ENCODE measurements around the gene NCKAP5.

Gene NCKAP5

DNA sequence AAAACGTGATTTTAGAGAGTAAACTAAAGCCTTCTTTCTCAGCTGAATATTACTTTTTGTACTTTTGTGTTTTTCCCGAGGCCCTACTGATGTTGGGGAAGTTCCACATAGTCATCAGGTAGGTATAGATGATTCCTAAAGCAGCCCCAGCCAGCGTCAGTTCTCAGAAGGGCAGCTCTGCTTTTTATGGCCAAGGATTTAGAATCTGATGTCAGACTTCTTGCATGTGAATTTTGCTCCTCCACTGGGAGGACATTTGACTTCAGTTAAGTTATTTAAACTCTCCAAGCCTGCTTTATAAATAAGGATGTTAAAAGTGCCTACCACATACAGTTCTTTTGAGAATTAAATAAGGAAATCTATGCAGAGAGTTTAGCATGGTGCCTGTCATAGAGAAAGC lies 130.8 kb downstream of the NCKAP5 start:
- Histone ChIP-seq H3K4me3 (ENCODE audit: low read depth in 1 of 2, low read length in 1 of 2) (no peak overlapping the region), H3K27ac (no peak overlapping the region), H3K36me3 (no peaks in the 10 kb centered on the region), H3K4me1 (ENCODE audit: control insufficient read depth in 1 of 2, insufficient read depth in 1 of 2, low read depth in 1 of 2, low read length in 1 of 2) (no peaks in the 10 kb centered on the region), H3K27me3 (no peaks in the 10 kb centered on the region), H3K9me3 (no peaks in the 10 kb centered on the region)
- TF ChIP-seq, protein P1, sequence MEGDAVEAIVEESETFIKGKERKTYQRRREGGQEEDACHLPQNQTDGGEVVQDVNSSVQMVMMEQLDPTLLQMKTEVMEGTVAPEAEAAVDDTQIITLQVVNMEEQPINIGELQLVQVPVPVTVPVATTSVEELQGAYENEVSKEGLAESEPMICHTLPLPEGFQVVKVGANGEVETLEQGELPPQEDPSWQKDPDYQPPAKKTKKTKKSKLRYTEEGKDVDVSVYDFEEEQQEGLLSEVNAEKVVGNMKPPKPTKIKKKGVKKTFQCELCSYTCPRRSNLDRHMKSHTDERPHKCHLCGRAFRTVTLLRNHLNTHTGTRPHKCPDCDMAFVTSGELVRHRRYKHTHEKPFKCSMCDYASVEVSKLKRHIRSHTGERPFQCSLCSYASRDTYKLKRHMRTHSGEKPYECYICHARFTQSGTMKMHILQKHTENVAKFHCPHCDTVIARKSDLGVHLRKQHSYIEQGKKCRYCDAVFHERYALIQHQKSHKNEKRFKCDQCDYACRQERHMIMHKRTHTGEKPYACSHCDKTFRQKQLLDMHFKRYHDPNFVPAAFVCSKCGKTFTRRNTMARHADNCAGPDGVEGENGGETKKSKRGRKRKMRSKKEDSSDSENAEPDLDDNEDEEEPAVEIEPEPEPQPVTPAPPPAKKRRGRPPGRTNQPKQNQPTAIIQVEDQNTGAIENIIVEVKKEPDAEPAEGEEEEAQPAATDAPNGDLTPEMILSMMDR (IDR thresholded peaks at IDR 0.05), result no peak

DNA sequence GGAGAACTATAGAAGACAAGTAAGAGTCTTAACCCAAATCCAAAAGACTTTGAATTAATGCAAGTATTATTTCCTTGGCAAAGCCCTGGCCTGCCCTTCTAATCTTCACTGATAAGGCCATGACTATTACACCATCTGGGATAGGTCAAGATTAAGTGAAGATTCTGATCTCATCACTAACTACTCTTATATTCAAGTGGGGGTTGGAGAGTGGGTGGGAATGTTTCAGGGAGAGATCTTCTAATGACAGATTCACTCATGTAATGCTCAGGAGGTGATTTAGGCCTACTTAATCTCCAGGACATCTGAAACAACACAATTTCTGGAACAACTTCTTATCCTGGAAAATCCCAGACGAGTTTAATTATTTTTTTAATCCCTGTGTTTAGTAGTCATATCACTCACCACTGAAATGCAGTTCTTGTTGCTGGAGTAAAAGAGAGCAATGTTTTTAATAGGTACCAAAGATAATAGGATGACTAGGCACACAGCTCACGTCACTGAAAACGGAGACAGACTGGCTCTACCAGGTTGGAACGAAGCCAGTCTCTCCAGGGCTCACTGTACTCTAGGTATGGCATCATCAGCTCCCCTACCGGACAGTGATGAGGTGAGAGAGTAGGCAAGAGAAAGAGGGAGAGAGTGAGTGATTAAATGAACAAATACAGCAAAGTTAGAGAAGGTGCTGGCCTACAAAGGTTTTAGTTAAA lies 133.1 kb downstream of the NCKAP5 start:
- TF ChIP-seq, protein P1 (IDR thresholded peaks at IDR 0.05), result no peak
- Histone ChIP-seq H3K4me1 (ENCODE audit: control insufficient read depth in 1 of 2, insufficient read depth in 1 of 2, low read depth in 1 of 2, low read length in 1 of 2) (no peaks in the 10 kb centered on the region), H3K9me3 (no peaks in the 10 kb centered on the region), H3K4me3 (ENCODE audit: low read depth in 1 of 2, low read length in 1 of 2) (no peak overlapping the region), H3K27ac (no peak overlapping the region), H3K27me3 (no peaks in the 10 kb centered on the region), H3K36me3 (no peaks in the 10 kb centered on the region)

DNA sequence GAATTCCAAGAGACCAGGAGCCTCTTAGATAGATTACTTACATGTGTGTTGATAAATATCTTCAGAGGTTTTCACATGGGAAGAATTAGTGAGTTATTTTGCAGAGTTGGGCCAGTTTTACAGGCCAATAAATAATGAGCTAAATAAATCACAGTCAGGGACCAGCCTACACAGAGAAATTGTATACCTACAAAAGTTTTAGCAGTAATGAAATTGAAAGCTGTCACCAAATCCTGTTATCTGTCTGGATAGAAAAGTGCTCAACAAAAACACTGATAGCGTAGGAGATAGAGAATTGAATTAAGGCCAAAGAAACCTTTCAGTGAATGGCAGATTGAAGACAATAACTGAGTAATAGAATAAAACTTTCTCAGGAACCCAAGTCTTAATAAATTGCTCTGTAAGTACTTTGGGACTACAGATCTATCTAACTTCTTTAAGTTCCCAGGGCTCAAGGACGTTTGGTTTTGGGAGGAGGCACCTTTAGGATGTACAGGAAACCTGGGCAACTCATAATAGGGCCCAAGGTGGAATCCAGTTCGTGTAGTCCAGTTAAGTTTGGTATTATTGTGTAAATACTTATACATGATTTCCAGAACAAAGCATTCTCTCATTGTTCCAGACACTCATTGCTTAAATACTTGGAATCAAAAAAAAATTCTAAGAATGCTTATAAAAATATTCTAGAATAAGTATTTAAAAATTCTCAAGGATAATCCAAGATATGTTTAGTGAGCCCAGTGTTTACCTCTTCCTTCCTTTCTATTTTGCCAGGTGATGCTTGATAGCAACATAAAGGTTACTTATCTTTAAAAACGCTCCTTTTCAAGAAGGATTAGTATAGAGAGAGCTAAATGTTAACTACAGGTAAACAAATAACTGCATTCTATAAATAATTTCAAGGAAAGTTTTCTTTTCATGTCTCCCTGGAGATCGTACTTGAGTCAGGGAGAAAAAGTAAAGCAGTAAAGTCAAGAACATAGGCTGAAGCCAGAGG lies 134.5 kb downstream of the NCKAP5 start:
- Histone ChIP-seq H3K27ac (no peak overlapping the region), H3K9me3 (no peaks in the 10 kb centered on the region), H3K4me1 (ENCODE audit: control insufficient read depth in 1 of 2, insufficient read depth in 1 of 2, low read depth in 1 of 2, low read length in 1 of 2) (no peaks in the 10 kb centered on the region), H3K4me3 (ENCODE audit: low read depth in 1 of 2, low read length in 1 of 2) (no peak overlapping the region), H3K36me3 (no peaks in the 10 kb centered on the region), H3K27me3 (no peaks in the 10 kb centered on the region)
- TF ChIP-seq, protein P1 (IDR thresholded peaks at IDR 0.05), result no peak

DNA sequence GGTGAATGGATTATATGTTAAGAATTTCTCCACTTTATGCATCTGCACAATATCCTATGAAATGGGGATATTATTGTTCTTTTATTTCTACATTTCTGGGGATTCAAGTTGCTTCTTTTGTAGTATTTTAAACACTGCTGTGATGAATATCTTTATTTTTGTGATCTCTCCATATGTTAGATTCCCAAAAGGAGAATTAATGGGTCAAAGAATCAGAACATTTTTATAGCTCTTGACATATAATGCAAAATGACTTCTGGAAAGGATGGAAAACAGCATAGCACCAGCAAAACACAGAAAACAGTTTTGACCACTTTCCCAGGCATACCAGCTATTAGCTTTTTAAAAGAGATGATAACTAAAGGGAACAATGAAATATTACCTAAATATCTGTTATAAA lies 135.5 kb downstream of the NCKAP5 start:
- no peak overlapping the region for H3K27ac ChIP-seq
- no peaks in the 10 kb centered on the region for H3K9me3 ChIP-seq
- H3K4me1 ChIP-seq (ENCODE audit: control insufficient read depth in 1 of 2, insufficient read depth in 1 of 2, low read depth in 1 of 2, low read length in 1 of 2), result no peaks in the 10 kb centered on the region
- H3K27me3 ChIP-seq, result no peaks in the 10 kb centered on the region
- TF ChIP-seq, protein P1 (IDR thresholded peaks at IDR 0.05), result no peak
- H3K4me3 ChIP-seq (ENCODE audit: low read depth in 1 of 2, low read length in 1 of 2), result no peak overlapping the region
- H3K36me3 ChIP-seq, result no peaks in the 10 kb centered on the region

DNA sequence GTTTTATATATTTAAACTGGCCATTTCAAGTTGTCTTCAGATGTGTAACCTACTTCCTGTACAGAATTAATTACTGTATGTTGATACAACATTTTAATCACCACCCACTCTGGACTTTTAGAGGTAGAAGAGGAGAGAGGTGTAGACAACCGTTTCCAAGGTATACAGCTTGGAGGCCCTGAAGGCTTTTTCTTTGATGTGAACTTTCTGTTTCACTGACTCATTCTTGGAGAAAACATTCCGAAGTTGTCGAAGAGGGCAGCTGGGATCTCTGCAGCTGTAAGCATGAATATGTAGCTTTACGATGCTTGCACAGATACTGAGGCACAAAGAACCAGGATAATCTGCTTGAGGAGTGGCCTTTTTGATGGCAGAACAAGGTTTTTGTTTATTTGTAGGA lies 137.0 kb downstream of the NCKAP5 start:
- Histone ChIP-seq H3K4me1 (ENCODE audit: control insufficient read depth in 1 of 2, insufficient read depth in 1 of 2, low read depth in 1 of 2, low read length in 1 of 2) (no peaks in the 10 kb centered on the region), H3K36me3 (no peaks in the 10 kb centered on the region), H3K27me3 (no peaks in the 10 kb centered on the region), H3K9me3 (no peaks in the 10 kb centered on the region), H3K4me3 (ENCODE audit: low read depth in 1 of 2, low read length in 1 of 2) (no peak overlapping the region), H3K27ac (no peak overlapping the region)
- TF ChIP-seq, protein P1 (IDR thresholded peaks at IDR 0.05), result no peak
